ENCODE data around the gene EAPP.

EAPP gene

DNA sequence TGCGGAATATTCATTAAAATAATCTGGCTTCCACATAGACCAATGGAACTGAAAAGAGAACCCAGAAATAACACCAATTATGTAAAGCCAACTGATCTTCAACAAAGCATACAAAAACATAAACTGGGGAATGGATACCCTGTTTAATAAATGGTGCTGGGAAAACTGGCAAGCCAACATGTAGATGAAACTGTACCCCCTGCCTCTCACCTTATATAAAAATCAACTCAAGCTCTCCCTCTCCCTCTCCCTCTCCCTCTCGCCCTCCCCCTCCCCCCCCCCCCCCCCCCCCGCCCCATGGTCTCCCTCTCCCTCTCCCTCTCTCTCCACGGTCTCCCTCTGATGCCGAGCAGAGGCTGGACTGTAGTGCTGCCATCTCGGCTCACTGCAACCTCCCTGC lies 64.3 kb downstream of the EAPP start:
- DNase-seq, result no peak
- H3K23ac ChIP-seq (ENCODE audit: low read length in 2 of 2), result no peak overlapping the region
- H4K91ac ChIP-seq (ENCODE audit: low read length), result no peak overlapping the region
- H3K9ac ChIP-seq (ENCODE audit: low read length), result no peak overlapping the region
- no peaks in the 10 kb centered on the region for H3K4me1 ChIP-seq (ENCODE audit: control insufficient read depth, insufficient read depth, low read depth, low read length)
- no peak overlapping the region for H3K18ac ChIP-seq (ENCODE audit: low read depth in 1 of 2, low read length in 2 of 2)
- no peaks in the 10 kb centered on the region for H3K36me3 ChIP-seq (ENCODE audit: control insufficient read depth in 1 of 2, insufficient read depth in 2 of 2, low read depth in 1 of 2, low read length in 2 of 2)
- H3K4ac ChIP-seq (ENCODE audit: low read depth in 1 of 2, low read length in 2 of 2), result no peak overlapping the region
- no peak overlapping the region for H3K27ac ChIP-seq (ENCODE audit: low read length, poor library complexity, severe bottlenecking)
- no peak overlapping the region for H2BK5ac ChIP-seq (ENCODE audit: low read depth, low read length, poor library complexity, severe bottlenecking)
- no peak overlapping the region for H2BK12ac ChIP-seq (ENCODE audit: low read length in 2 of 2)
- H2AK5ac ChIP-seq (ENCODE audit: low read length, severe bottlenecking), result no peak overlapping the region
- H2AFZ ChIP-seq (ENCODE audit: low read depth, low read length), result no peak overlapping the region
- no peak overlapping the region for H4K8ac ChIP-seq (ENCODE audit: low read length)
- no peak overlapping the region for H2BK120ac ChIP-seq (ENCODE audit: low read depth, low read length)
- no peak overlapping the region for H2BK15ac ChIP-seq (ENCODE audit: low read depth, poor library complexity, severe bottlenecking)
- no peaks in the 10 kb centered on the region for H3K79me1 ChIP-seq (replicated peaks; ENCODE audit: low read length, poor library complexity, severe bottlenecking)
- no peaks in the 10 kb centered on the region for H3K27me3 ChIP-seq (ENCODE audit: control insufficient read depth in 1 of 2, insufficient read depth in 1 of 2, low read length in 2 of 2)
- no peak overlapping the region for H3K14ac ChIP-seq (ENCODE audit: low read length in 2 of 2)
- no peak overlapping the region for H3K4me3 ChIP-seq (ENCODE audit: insufficient read depth in 1 of 2, low read depth in 1 of 2, low read length in 2 of 2)
- WGBS, result 85% methylated on average over 4 of the region's 6 CpGs
- H3K9me3 ChIP-seq (ENCODE audit: control insufficient read depth, low read length), result no peaks in the 10 kb centered on the region
- no peak overlapping the region for H3K4me2 ChIP-seq (ENCODE audit: low read length, poor library complexity, severe bottlenecking)

- Histone ChIP-seq H3K27me3 (ENCODE audit: control insufficient read depth in 1 of 2, insufficient read depth in 1 of 2, low read length in 2 of 2) (no peaks in the 10 kb centered on the region), H2BK120ac (ENCODE audit: low read depth, low read length) (no peak overlapping the region), H3K9ac (ENCODE audit: low read length) (no peak overlapping the region), H3K14ac (ENCODE audit: low read length in 2 of 2) (no peak overlapping the region), H3K23ac (ENCODE audit: low read length in 2 of 2) (no peak overlapping the region), H3K18ac (ENCODE audit: low read depth in 1 of 2, low read length in 2 of 2) (no peak overlapping the region), H2BK12ac (ENCODE audit: low read length in 2 of 2) (no peak overlapping the region), H3K4ac (ENCODE audit: low read depth in 1 of 2, low read length in 2 of 2) (no peak overlapping the region), H3K4me1 (ENCODE audit: control insufficient read depth, insufficient read depth, low read depth, low read length) (no peaks in the 10 kb centered on the region), H2BK5ac (ENCODE audit: low read depth, low read length, poor library complexity, severe bottlenecking) (no peak overlapping the region), H3K4me3 (ENCODE audit: insufficient read depth in 1 of 2, low read depth in 1 of 2, low read length in 2 of 2) (no peak overlapping the region), H2BK15ac (ENCODE audit: low read depth, poor library complexity, severe bottlenecking) (no peak overlapping the region), H3K79me1 (replicated peaks; ENCODE audit: low read length, poor library complexity, severe bottlenecking) (no peaks in the 10 kb centered on the region), H2AK5ac (ENCODE audit: low read length, severe bottlenecking) (no peak overlapping the region), H2AFZ (ENCODE audit: low read depth, low read length) (no peak overlapping the region), H4K8ac (ENCODE audit: low read length) (no peak overlapping the region), H3K9me3 (ENCODE audit: control insufficient read depth, low read length) (no peaks in the 10 kb centered on the region), H3K27ac (ENCODE audit: low read length, poor library complexity, severe bottlenecking) (no peak overlapping the region), H4K91ac (ENCODE audit: low read length) (no peak overlapping the region), H3K36me3 (ENCODE audit: control insufficient read depth in 1 of 2, insufficient read depth in 2 of 2, low read depth in 1 of 2, low read length in 2 of 2) (no peaks in the 10 kb centered on the region), H3K4me2 (ENCODE audit: low read length, poor library complexity, severe bottlenecking) (no peak overlapping the region)
- DNase-seq, result no peak
- WGBS, result 100% methylated on average over 2 of the region's 2 CpGs
Measured at GRCh38 chr14:34474187-34474679, 65.3 kb downstream of the EAPP start.

DNA sequence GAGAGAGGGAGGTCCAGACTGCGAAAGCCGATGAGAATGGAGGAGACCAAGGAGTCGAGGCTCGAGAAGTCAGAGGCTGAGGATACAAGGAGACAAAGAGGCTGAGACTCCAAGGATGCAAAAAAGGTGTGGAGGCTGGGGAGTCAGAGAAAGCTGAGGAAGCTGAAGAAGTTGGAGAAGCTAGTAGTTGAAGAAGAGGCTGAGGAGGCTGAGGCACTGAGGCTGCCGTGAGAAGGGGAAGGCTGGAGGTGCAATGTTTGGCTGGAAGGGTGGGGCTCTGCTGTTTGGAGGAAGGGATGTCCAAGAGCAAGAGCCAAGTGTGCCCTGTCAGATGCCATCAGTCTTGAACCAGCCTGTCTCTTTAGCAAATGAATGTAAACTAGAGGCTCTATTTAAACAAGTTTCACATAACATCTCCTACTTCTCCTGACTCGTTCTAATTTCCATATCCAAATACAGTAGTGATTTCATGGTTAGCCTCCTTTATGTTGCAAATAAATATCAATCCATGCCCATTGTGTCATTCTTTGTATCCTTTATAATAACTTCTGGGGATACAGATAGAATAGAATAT lies 66.7 kb downstream of the EAPP start:
- Histone ChIP-seq H2BK5ac (ENCODE audit: low read depth, low read length, poor library complexity, severe bottlenecking) (no peak overlapping the region), H3K14ac (ENCODE audit: low read length in 2 of 2) (no peak overlapping the region), H2BK120ac (ENCODE audit: low read depth, low read length) (no peak overlapping the region), H3K18ac (ENCODE audit: low read depth in 1 of 2, low read length in 2 of 2) (no peak overlapping the region), H3K9ac (ENCODE audit: low read length) (no peak overlapping the region), H3K4me3 (ENCODE audit: insufficient read depth in 1 of 2, low read depth in 1 of 2, low read length in 2 of 2) (no peak overlapping the region), H3K4ac (ENCODE audit: low read depth in 1 of 2, low read length in 2 of 2) (no peak overlapping the region), H4K91ac (ENCODE audit: low read length) (no peak overlapping the region), H3K27me3 (ENCODE audit: control insufficient read depth in 1 of 2, insufficient read depth in 1 of 2, low read length in 2 of 2) (no peaks in the 10 kb centered on the region), H2AK5ac (ENCODE audit: low read length, severe bottlenecking) (no peak overlapping the region), H2BK12ac (ENCODE audit: low read length in 2 of 2) (no peak overlapping the region), H2AFZ (ENCODE audit: low read depth, low read length) (no peak overlapping the region), H3K4me1 (ENCODE audit: control insufficient read depth, insufficient read depth, low read depth, low read length) (no peaks in the 10 kb centered on the region), H3K79me1 (replicated peaks; ENCODE audit: low read length, poor library complexity, severe bottlenecking) (no peaks in the 10 kb centered on the region), H4K8ac (ENCODE audit: low read length) (no peak overlapping the region), H3K4me2 (ENCODE audit: low read length, poor library complexity, severe bottlenecking) (no peak overlapping the region), H2BK15ac (ENCODE audit: low read depth, poor library complexity, severe bottlenecking) (no peak overlapping the region), H3K23ac (ENCODE audit: low read length in 2 of 2) (no peak overlapping the region), H3K36me3 (ENCODE audit: control insufficient read depth in 1 of 2, insufficient read depth in 2 of 2, low read depth in 1 of 2, low read length in 2 of 2) (no peaks in the 10 kb centered on the region), H3K9me3 (ENCODE audit: control insufficient read depth, low read length) (no peaks in the 10 kb centered on the region), H3K27ac (ENCODE audit: low read length, poor library complexity, severe bottlenecking) (no peak overlapping the region)
- WGBS, result 81% methylated on average over 6 of the region's 6 CpGs
- no peak for DNase-seq

GRCh38 chr14:34470319-34470718 lies 69.2 kb downstream of the EAPP start:
- H3K14ac ChIP-seq (ENCODE audit: low read length in 2 of 2), result no peak overlapping the region
- H3K4me2 ChIP-seq (ENCODE audit: low read length, poor library complexity, severe bottlenecking), result no peak overlapping the region
- no peak overlapping the region for H2AK5ac ChIP-seq (ENCODE audit: low read length, severe bottlenecking)
- H3K9ac ChIP-seq (ENCODE audit: low read length), result no peak overlapping the region
- H4K91ac ChIP-seq (ENCODE audit: low read length), result no peak overlapping the region
- no peaks in the 10 kb centered on the region for H3K9me3 ChIP-seq (ENCODE audit: control insufficient read depth, low read length)
- H3K4me3 ChIP-seq (ENCODE audit: insufficient read depth in 1 of 2, low read depth in 1 of 2, low read length in 2 of 2), result no peak overlapping the region
- no peaks in the 10 kb centered on the region for H3K36me3 ChIP-seq (ENCODE audit: control insufficient read depth in 1 of 2, insufficient read depth in 2 of 2, low read depth in 1 of 2, low read length in 2 of 2)
- no peak overlapping the region for H3K23ac ChIP-seq (ENCODE audit: low read length in 2 of 2)
- H3K27ac ChIP-seq (ENCODE audit: low read length, poor library complexity, severe bottlenecking), result no peak overlapping the region
- no peak overlapping the region for H2BK15ac ChIP-seq (ENCODE audit: low read depth, poor library complexity, severe bottlenecking)
- H3K79me1 ChIP-seq (replicated peaks; ENCODE audit: low read length, poor library complexity, severe bottlenecking), result no peaks in the 10 kb centered on the region
- H3K27me3 ChIP-seq (ENCODE audit: control insufficient read depth in 1 of 2, insufficient read depth in 1 of 2, low read length in 2 of 2), result no peaks in the 10 kb centered on the region
- no peaks in the 10 kb centered on the region for H3K4me1 ChIP-seq (ENCODE audit: control insufficient read depth, insufficient read depth, low read depth, low read length)
- no peak overlapping the region for H3K18ac ChIP-seq (ENCODE audit: low read depth in 1 of 2, low read length in 2 of 2)
- H2BK12ac ChIP-seq (ENCODE audit: low read length in 2 of 2), result no peak overlapping the region
- no peak overlapping the region for H3K4ac ChIP-seq (ENCODE audit: low read depth in 1 of 2, low read length in 2 of 2)
- H2AFZ ChIP-seq (ENCODE audit: low read depth, low read length), result no peak overlapping the region
- no peak overlapping the region for H4K8ac ChIP-seq (ENCODE audit: low read length)
- H2BK5ac ChIP-seq (ENCODE audit: low read depth, low read length, poor library complexity, severe bottlenecking), result no peak overlapping the region
- no peak for DNase-seq
- H2BK120ac ChIP-seq (ENCODE audit: low read depth, low read length), result no peak overlapping the region
